ENCODE measurements around the gene SYT4.
"Not testable (repeated sequence)": the region's sequence is repeated elsewhere in the genome, so short reads cannot be mapped to it uniquely, and the experiment has no call there.

The SYT4 gene

GRCh38 chr18:43277164-43277600, at the start of gene SYT4:
Gene SYT4, minus strand, starts transcription at chr18:43277490. Its CDS starts 209 bp downstream, at chr18:43277281.
- peak; percentile 74 for DNase-seq
- H3K36me3 ChIP-seq (replicated peaks) = no peaks in the 10 kb centered on the region
- in situ Hi-C loops (cut with HindIII; ENCODE audit: low pct_ligation_motif_present, low sequenced_read_pairs) = no loop called here
- peak; percentile 20 for TF ChIP-seq CTCF (IDR thresholded peaks at IDR 0.05; ENCODE audit: low read depth, low read length, missing control alignments)
- H3K27me3 ChIP-seq (replicated peaks) = peaks cover 2% of the 10 kb centered on the region
- no peak within 1 kb of the TSS for H3K27ac ChIP-seq
- no peak within 1 kb of the TSS for H3K4me3 ChIP-seq (ENCODE audit: low read depth, low read length)

- in situ Hi-C loops (cut with HindIII; ENCODE audit: low pct_ligation_motif_present, low sequenced_read_pairs) = no loop called here
- no peaks in the 10 kb centered on the region for H3K27me3 ChIP-seq (replicated peaks)
- no peak for TF ChIP-seq CTCF (IDR thresholded peaks at IDR 0.05; ENCODE audit: low read depth, low read length, missing control alignments)
- H3K4me3 ChIP-seq (ENCODE audit: low read depth, low read length) = no peak overlapping the region
- H3K36me3 ChIP-seq (replicated peaks) = no peaks in the 10 kb centered on the region
- no peak for DNase-seq
- no peak overlapping the region for H3K27ac ChIP-seq
Observed at GRCh38 chr18:43322132-43322531, 44.8 kb upstream of the SYT4 start.

GRCh38 chr18:43314941-43315340, 37.7 kb upstream of the SYT4 start:
- in situ Hi-C loops (cut with HindIII; ENCODE audit: low pct_ligation_motif_present, low sequenced_read_pairs) = no loop called here
- peak; percentile 13 for DNase-seq

GRCh38 chr18:43312891-43313290, 35.6 kb upstream of the SYT4 start:
- in situ Hi-C loops (cut with HindIII; ENCODE audit: low pct_ligation_motif_present, low sequenced_read_pairs) = no loop called here
- TF ChIP-seq CTCF (IDR thresholded peaks at IDR 0.05; ENCODE audit: low read depth, low read length, missing control alignments) = no peak
- DNase-seq = no peak
- Histone ChIP-seq H3K27ac (no peak overlapping the region), H3K36me3 (replicated peaks) (no peaks in the 10 kb centered on the region), H3K4me3 (ENCODE audit: low read depth, low read length) (no peak overlapping the region), H3K27me3 (replicated peaks) (no peaks in the 10 kb centered on the region)

More at GRCh38 chr18:43314941-43315340, 37.7 kb upstream of the SYT4 start:
- Histone ChIP-seq H3K27me3 (replicated peaks) (no peaks in the 10 kb centered on the region), H3K4me3 (ENCODE audit: low read depth, low read length) (no peak overlapping the region), H3K27ac (no peak overlapping the region), H3K36me3 (replicated peaks) (no peaks in the 10 kb centered on the region)
- TF ChIP-seq CTCF (IDR thresholded peaks at IDR 0.05; ENCODE audit: low read depth, low read length, missing control alignments) = no peak

- Histone ChIP-seq H3K27ac (no peak overlapping the region), H3K4me3 (ENCODE audit: low read depth, low read length) (no peak overlapping the region), H3K36me3 (replicated peaks) (no peaks in the 10 kb centered on the region), H3K27me3 (replicated peaks) (no peaks in the 10 kb centered on the region)
- in situ Hi-C loops (cut with HindIII; ENCODE audit: low pct_ligation_motif_present, low sequenced_read_pairs) = no loop called here
- no peak for DNase-seq
- no peak for TF ChIP-seq CTCF (IDR thresholded peaks at IDR 0.05; ENCODE audit: low read depth, low read length, missing control alignments)
Observed at GRCh38 chr18:43310239-43310638, 32.9 kb upstream of the SYT4 start.

GRCh38 chr18:43303376-43303775, 26.1 kb upstream of the SYT4 start:
- DNase-seq = no peak
- H3K27ac ChIP-seq = no peak overlapping the region

GRCh38 chr18:43286187-43286586, 8.9 kb upstream of the SYT4 start:
- H3K36me3 ChIP-seq (replicated peaks); in situ Hi-C loops (cut with HindIII; ENCODE audit: low pct_ligation_motif_present, low sequenced_read_pairs); DNase-seq; H3K4me3 ChIP-seq (ENCODE audit: low read depth, low read length); H3K27me3 ChIP-seq (replicated peaks); H3K27ac ChIP-seq: not testable (repeated sequence)

More at GRCh38 chr18:43303376-43303775, 26.1 kb upstream of the SYT4 start:
- H3K27me3 ChIP-seq (replicated peaks) = no peaks in the 10 kb centered on the region
- TF ChIP-seq CTCF (IDR thresholded peaks at IDR 0.05; ENCODE audit: low read depth, low read length, missing control alignments) = no peak
- no peaks in the 10 kb centered on the region for H3K36me3 ChIP-seq (replicated peaks)
- no peak overlapping the region for H3K4me3 ChIP-seq (ENCODE audit: low read depth, low read length)
- in situ Hi-C loops (cut with HindIII; ENCODE audit: low pct_ligation_motif_present, low sequenced_read_pairs) = no loop called here
